Thoracic aorta (tissue), 2 donors: ENCODE measurements around the gene ANP32A. TPM values are rescaled to one million over a fixed set of nuclear protein-coding genes. Genes with fewer than 3 reads are reported as not detected.
A peak's percentile ranks its signal among the peaks of the same experiment; 100 is the strongest.

Experiments
- ATAC-seq: fragments of 150-250 bp; one replicate; pipeline ENCODE4 v1.8.0; 2017; ENCODE audit warnings: low read depth; ENCODE audit not compliant: insufficient number of reproducible peaks, low FRiP score
- DNase-seq: peaks from one replicate; pipeline ENCODE4 v3.0.0-alpha.2; 2020; ENCODE audit warnings: low spot score
- H3K27ac ChIP-seq, 2 donors: fragments of 200-600 bp; sonication (generic); 1 replicate in 1 of 2; 2 replicates in 1 of 2; pipeline ENCODE4 v1.5.1; 2016; ENCODE audit warnings: mild to moderate bottlenecking in 2 of 2, moderate library complexity in 2 of 2
- H3K27me3 ChIP-seq: fragments of 200-600 bp; sonication (generic); replicated peaks from 2 replicates; pipeline ENCODE4 v1.6.0; 2016; ENCODE audit warnings: mild to moderate bottlenecking; ENCODE audit not compliant: insufficient read depth
- H3K36me3 ChIP-seq: fragments of 200-600 bp; sonication (generic); one replicate; pipeline ENCODE4 v1.5.1; 2016
- H3K4me1 ChIP-seq, 2 donors: fragments of 200-600 bp; sonication (generic); 1 replicate in 1 of 2; 2 replicates in 1 of 2; pipeline versions ENCODE4 v1.5.1 to v1.6.0; 2016; ENCODE audit warnings: low read depth in 2 of 2, mild to moderate bottlenecking in 1 of 2; ENCODE audit not compliant: control insufficient read depth in 1 of 2
- H3K4me3 ChIP-seq: fragments of 200-600 bp; sonication (generic); 2 replicates; pipeline ENCODE4 v1.5.1; 2016; ENCODE audit warnings: mild to moderate bottlenecking
- H3K9me3 ChIP-seq: fragments of 200-600 bp; sonication (generic); 2 replicates; pipeline ENCODE4 v1.5.1; 2016
- CTCF ChIP-seq: fragments of 200-600 bp; sonication (generic); IDR thresholded peaks from one replicate; pipeline ENCODE4 v1.5.1; 2019; ENCODE audit warnings: antibody characterized with exemption
- total RNA-seq, 2 donors: library from RNA; depleted of rRNA; stranded (reverse); fragments of >200 nt; gene quantifications; one replicate each; pipeline versions ENCODE4 v1.1.0 to v1.2.3, GENCODE V29; 2016

The ANP32A gene
- total RNA-seq, 2 donors from 2014 or later: 46.0 to 54.2 TPM

DNA sequence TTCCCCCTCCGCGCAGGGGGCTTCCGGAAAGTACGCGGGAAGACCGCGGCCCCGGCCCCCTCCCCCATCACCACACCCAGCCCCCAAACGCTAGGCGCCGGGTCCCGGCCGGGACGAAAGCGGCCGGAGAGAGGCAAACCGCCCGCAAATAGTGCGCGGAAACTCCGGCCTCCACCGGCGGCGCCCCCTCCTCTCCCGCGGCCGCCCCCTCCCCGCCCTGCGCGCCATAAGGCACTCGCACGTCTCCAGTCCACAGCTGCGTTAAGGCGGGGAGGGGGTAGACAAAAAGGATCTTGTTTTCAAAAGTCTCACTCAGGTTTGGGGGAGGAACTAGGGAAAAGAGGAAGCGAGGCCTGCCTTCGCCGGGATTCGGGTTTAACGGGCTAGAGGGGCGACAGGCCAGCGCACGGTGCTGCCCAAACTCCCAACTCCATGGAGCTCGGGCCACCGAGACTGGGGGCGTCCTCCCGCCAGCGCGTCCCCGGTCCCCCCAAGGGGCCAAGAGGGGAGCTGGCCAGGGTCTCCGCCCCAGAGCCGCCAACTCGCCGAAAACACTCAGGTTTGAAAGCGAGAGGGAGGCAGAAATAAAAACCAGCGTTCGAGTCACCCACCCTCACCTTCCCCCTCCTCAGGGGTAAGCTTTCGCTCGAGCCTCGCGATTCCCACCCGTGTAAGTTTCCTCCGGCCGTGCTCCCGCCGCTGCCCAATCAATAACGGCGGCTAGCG is 1.8 kb downstream of the ANP32A start:
- Histone ChIP-seq H3K36me3 (no peaks in the 10 kb centered on the region), H3K9me3 (no peaks in the 10 kb centered on the region), H3K4me3 (peak overlapping the region; percentile 98), H3K4me1 (peaks cover 12 to 31% of the 10 kb centered on the region in 2 donors), H3K27ac (peak overlapping the region; percentile 96 to 99), H3K27me3 (no peaks in the 10 kb centered on the region)
- no peak for DNase-seq
- ATAC-seq: peak; percentile 4
- TF ChIP-seq CTCF: no peak

DNA sequence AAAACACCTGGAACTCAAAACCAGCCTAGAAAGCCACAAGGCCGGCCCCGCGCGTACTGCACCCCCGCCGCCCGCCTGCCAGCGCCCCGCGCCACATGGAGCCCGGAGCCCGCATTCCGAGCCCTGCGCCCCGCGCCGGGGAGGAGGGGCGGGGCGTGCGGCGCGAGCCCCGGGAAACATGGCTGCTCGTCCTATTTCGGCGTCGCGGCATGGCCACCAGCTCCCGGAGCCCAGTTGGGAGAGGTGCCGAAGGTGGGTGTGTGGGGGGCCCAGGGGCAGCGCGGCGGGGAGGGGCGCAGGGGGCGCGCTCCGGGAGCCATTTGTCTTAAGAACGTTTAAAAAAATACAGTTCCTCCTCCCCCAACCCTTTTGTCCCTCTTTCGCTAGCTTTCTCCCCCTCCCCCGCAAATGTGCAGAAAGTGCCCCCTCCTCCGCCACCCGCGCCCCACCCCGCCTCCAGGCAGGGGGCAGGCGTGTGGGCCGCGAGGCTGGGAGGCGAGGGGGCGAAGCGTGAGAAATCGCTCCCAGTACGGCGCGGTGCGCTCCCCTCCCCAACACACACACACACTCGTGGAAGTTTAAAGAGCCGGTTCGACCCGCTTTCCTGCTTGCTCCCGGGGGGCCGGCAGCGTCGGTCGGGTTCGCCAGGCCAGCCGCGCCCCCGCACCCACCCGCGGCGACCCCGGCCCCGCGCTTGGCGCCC is 2.5 kb downstream of the ANP32A start:
- no peaks in the 10 kb centered on the region for H3K9me3 ChIP-seq
- no peak for TF ChIP-seq CTCF
- ATAC-seq (peak; percentile 13), DNase-seq (no peak)
- no peaks in the 10 kb centered on the region for H3K36me3 ChIP-seq
- H3K4me1 ChIP-seq: peaks cover 16 to 38% of the 10 kb centered on the region in 2 donors
- no peaks in the 10 kb centered on the region for H3K27me3 ChIP-seq
- peak overlapping the region; percentile 96 to 99 for H3K27ac ChIP-seq
- H3K4me3 ChIP-seq: peak overlapping the region; percentile 98

DNA sequence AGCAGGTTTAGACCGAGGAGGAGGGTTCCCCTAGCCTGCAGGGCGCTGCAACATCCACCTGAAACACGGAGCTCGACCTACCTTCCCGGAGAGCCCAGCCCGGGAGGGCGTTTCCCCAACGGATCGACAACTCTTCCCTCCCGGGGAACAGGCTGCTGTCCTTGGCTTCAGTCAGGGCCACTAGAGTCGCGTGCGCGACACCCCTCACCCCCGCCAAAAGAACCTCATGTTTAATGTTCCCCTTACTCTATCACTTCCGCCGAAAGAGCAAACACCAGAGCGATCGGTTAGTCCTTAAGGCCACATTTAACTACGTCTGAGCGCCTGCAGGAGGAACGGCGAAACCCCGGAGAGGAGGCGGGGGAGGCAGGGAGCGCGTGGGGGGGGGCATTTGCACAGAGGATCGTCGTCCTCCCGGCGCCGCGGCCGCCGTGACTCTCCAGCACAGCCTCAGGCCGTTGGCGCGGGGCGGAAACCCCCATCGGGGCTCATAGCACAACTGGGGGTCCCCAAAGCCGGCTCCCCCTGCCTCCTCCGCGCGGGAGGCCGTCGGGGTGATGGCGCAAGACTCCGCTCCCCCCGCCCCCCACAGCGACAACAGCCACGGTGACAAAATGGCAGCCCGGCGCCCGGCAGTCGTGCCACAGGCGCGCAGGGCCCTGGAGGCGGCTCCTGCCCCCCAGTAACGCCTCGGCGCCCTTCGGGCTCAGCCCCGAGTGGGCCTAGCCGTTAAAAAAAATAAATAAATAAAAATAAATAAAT is 3.2 kb downstream of the ANP32A start:
- TF ChIP-seq CTCF: no peak
- Histone ChIP-seq H3K4me3 (peak overlapping the region; percentile 98), H3K27me3 (no peaks in the 10 kb centered on the region), H3K9me3 (no peaks in the 10 kb centered on the region), H3K4me1 (peaks cover 19 to 45% of the 10 kb centered on the region in 2 donors), H3K36me3 (no peaks in the 10 kb centered on the region), H3K27ac (peak overlapping the region; percentile 96 to 99)
- ATAC-seq (no peak), DNase-seq (no peak)

DNA sequence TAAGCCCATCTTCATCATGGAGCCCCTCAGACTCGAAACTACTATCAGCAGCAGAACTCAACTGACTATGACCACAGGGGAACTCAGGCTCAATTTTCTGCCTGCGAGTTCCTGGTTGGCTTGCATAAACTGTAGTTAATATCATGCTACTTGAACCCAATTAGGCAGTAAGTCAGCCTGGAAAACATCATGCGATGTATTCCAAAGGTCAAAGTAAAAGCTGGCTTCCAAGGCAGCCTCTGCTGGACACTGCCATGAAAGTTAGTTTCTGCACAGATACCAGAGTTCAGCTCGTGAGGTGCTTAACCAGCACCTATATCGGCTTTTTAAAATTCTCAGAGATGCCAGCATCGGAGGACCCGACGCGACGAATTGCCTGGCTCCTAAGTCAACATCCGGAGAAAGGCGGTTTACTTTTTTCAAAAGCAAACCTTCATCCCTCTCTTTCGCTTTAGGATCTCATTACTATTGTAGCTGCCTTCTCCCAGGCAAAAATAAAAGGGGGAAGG is 3.8 kb downstream of the ANP32A start:
- ATAC-seq (no peak), DNase-seq (no peak)
- H3K27ac ChIP-seq: peak overlapping the region; percentile 96 to 99
- H3K36me3 ChIP-seq: no peaks in the 10 kb centered on the region
- no peaks in the 10 kb centered on the region for H3K27me3 ChIP-seq
- peaks cover 14 to 49% of the 10 kb centered on the region in 2 donors for H3K4me1 ChIP-seq
- H3K4me3 ChIP-seq: peak overlapping the region; percentile 98
- TF ChIP-seq CTCF: no peak
- H3K9me3 ChIP-seq: no peaks in the 10 kb centered on the region

GRCh38 chr15:68816158-68816557 is 4.5 kb downstream of the ANP32A start:
- no peaks in the 10 kb centered on the region for H3K36me3 ChIP-seq
- H3K27me3 ChIP-seq: no peaks in the 10 kb centered on the region
- no peak for DNase-seq
- H3K4me1 ChIP-seq: peaks cover 13 to 54% of the 10 kb centered on the region in 2 donors
- H3K27ac ChIP-seq: peak overlapping the region in 1 of 2 donors; percentile 99
- peak overlapping the region; percentile 98 for H3K4me3 ChIP-seq
- no peak for ATAC-seq
- H3K9me3 ChIP-seq: no peaks in the 10 kb centered on the region
- TF ChIP-seq CTCF: no peak
